Fibroblast of lung (primary cell): Measurements from ENCODE around the gene HMGB2. TPM values are rescaled to one million over a fixed set of nuclear protein-coding genes. Genes with fewer than 3 reads are reported as not detected.
A peak's percentile ranks its signal among the peaks of the same experiment; 100 is the strongest.

ENCODE experiments used
- DNase-seq, 2 donors: peaks; one replicate each; pipeline versions ENCODE4 v3.0.0 to v3.0.0-alpha.2; 2010; ENCODE audit warnings: low read depth in 2 of 2
- H2AFZ ChIP-seq: 2 replicates; pipeline ENCODE4 v1.5.1; 2012; ENCODE audit warnings: low read length, control low read depth, inconsistent platforms
- H3K27ac ChIP-seq: 2 replicates; pipeline ENCODE4 v1.5.1; 2011; ENCODE audit warnings: low read length, control low read depth; ENCODE audit not compliant: insufficient read depth
- H3K27me3 ChIP-seq: 2 replicates; pipeline ENCODE4 v1.5.1; 2011; ENCODE audit warnings: mild to moderate bottlenecking, low read length; ENCODE audit not compliant: control insufficient read depth, insufficient read depth
- H3K36me3 ChIP-seq: 2 replicates; pipeline ENCODE4 v1.5.1; 2011; ENCODE audit warnings: low read length; ENCODE audit not compliant: control insufficient read depth, insufficient read depth
- H3K4me1 ChIP-seq: 2 replicates; pipeline ENCODE4 v1.5.1; 2011; ENCODE audit warnings: low read length; ENCODE audit not compliant: control insufficient read depth, insufficient read depth; ENCODE audit errors: extremely low read depth
- H3K4me2 ChIP-seq: 2 replicates; pipeline ENCODE4 v1.5.1; 2011; ENCODE audit warnings: low read length, control low read depth; ENCODE audit not compliant: insufficient read depth; ENCODE audit errors: extremely low read depth
- H3K4me3 ChIP-seq, 4 experiments: fragments of 200-600 bp in 1 of 4; sonication (generic) in 1 of 4; replicated peaks in 1 of 4; 2 replicates each; pipeline ENCODE4 v1.5.1; 2011 to 2016; ENCODE audit warnings: low read length in 4 of 4, low read depth in 3 of 4, mild to moderate bottlenecking in 3 of 4, control low read depth in 2 of 4, inconsistent platforms in 1 of 4, mixed read lengths in 1 of 4; ENCODE audit not compliant: insufficient read depth in 1 of 4; ENCODE audit errors: control extremely low read depth in 1 of 4
- H3K79me2 ChIP-seq: 2 replicates; pipeline ENCODE4 v1.5.1; 2012; ENCODE audit warnings: mild to moderate bottlenecking, low read length, inconsistent platforms; ENCODE audit not compliant: control insufficient read depth, insufficient read depth
- H3K9ac ChIP-seq: 2 replicates; pipeline ENCODE4 v1.5.1; 2011; ENCODE audit warnings: mild to moderate bottlenecking, low read length, control low read depth; ENCODE audit not compliant: insufficient read depth
- H3K9me3 ChIP-seq: 2 replicates; pipeline ENCODE4 v1.5.1; 2012; ENCODE audit warnings: low read depth, low read length; ENCODE audit not compliant: control insufficient read depth, insufficient read depth
- H4K20me1 ChIP-seq: 2 replicates; pipeline ENCODE4 v1.5.1; 2011; ENCODE audit warnings: low read length; ENCODE audit not compliant: control insufficient read depth, insufficient read depth; ENCODE audit errors: extremely low read depth
- EZH2 ChIP-seq: IDR thresholded peaks from 2 replicates; pipeline ENCODE4 v1.5.1; 2012; ENCODE audit warnings: low read length, control low read depth, mild to moderate bottlenecking; ENCODE audit errors: missing control alignments
- polyA plus RNA-seq, 2 donors: library from polyadenylated mRNA; depleted of rRNA in 1 of 2; stranded (reverse) in 1 of 2; unstranded in 1 of 2; fragments of >200 nt; gene quantifications; 2 replicates each; pipeline ENCODE4 v1.2.1, GENCODE V29; 2011 to 2012; ENCODE audit warnings: missing spikeins in 1 of 2
- total RNA-seq: library from RNA; depleted of rRNA; stranded (reverse); fragments of >200 nt; gene quantifications from 2 replicates; pipeline ENCODE4 v1.2.1, GENCODE V29; 2014
- TF ChIP-seq, protein P1 (sequence below), 2 donors: IDR thresholded peaks in 1 of 2; conservative IDR thresholded peaks in 1 of 2; 1 replicate in 1 of 2; 2 replicates in 1 of 2; pipeline ENCODE4 v1.5.1; 2011 to 2012; ENCODE audit warnings: low read length in 2 of 2, control low read depth in 1 of 2, inconsistent platforms in 1 of 2, low read depth in 1 of 2, mild to moderate bottlenecking in 1 of 2

HMGB2 gene
- total and polyA plus RNA-seq, 2 donors (not counting 1 experiment from before 2014, with no cell fraction given): 123 to 183 TPM

DNA sequence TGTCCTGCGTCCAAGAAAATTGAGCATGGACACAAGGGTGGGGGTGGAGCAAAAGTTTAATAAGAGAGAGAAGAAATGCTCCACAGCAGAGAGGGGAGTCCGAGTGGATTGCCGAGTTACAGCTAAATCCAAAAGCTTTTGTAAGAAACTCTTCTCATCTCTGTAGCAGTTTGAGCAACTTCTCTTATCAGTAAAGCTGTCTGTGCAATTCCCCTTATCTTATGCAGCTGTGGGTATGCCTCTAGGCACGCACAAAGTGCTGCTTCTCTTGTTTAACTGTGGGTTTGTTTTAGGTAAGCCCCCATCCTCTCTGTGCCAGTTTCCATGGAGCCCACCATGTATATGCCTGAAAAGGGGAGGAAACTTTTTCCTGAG, 44.8 kb downstream of the HMGB2 start:
- TF ChIP-seq, protein P1, sequence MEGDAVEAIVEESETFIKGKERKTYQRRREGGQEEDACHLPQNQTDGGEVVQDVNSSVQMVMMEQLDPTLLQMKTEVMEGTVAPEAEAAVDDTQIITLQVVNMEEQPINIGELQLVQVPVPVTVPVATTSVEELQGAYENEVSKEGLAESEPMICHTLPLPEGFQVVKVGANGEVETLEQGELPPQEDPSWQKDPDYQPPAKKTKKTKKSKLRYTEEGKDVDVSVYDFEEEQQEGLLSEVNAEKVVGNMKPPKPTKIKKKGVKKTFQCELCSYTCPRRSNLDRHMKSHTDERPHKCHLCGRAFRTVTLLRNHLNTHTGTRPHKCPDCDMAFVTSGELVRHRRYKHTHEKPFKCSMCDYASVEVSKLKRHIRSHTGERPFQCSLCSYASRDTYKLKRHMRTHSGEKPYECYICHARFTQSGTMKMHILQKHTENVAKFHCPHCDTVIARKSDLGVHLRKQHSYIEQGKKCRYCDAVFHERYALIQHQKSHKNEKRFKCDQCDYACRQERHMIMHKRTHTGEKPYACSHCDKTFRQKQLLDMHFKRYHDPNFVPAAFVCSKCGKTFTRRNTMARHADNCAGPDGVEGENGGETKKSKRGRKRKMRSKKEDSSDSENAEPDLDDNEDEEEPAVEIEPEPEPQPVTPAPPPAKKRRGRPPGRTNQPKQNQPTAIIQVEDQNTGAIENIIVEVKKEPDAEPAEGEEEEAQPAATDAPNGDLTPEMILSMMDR (conservative IDR thresholded peaks at IDR 0.05 in 1 of 2, IDR thresholded peaks at IDR 0.05 in 1 of 2; ENCODE audit: low read depth in 1 of 2, low read length in 2 of 2): no peak
- TF ChIP-seq EZH2: no peak
- DNase-seq: peak in 1 of 2 donors; percentile 35
- Histone ChIP-seq H3K4me3 (peak overlapping the region in 2 of 4 experiments; percentile 25 to 28), H3K27ac (no peak overlapping the region), H4K20me1 (no peaks in the 10 kb centered on the region), H3K36me3 (no peaks in the 10 kb centered on the region), H3K9me3 (no peaks in the 10 kb centered on the region), H3K79me2 (no peaks in the 10 kb centered on the region), H3K27me3 (no peaks in the 10 kb centered on the region), H3K9ac (no peak overlapping the region), H2AFZ (no peak overlapping the region), H3K4me1 (no peaks in the 10 kb centered on the region), H3K4me2 (no peak overlapping the region)

DNA sequence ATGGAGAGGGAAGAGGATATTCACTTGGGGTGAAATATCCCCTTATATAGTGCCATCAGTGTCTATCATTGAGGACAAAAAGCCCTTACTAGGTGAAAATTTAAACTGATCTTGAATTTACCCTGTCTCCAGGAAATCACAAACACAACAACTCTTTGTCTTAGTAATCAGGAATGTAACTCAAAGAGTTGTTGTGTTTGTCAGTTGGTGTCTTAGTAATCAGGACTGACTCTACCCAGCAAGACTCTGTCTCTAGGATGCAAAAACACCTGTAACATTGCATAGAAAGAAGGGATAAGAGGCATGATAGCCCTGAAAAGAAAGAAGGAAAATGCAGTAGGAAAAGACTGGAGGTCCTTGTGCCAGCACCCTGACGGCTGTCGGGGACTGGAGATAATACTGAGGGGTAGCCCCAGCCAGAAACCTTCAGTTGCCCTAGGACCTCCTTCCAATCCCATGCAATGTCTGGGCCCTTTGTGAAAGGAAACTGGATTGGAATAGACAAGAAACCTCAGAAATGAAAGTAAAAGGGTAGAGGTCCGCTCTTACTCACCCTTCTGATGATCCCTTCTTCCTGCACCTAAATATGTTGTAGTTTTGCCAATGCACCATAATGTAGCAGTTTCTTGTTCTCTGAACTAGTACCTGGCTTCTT, 45.3 kb downstream of the HMGB2 start:
- H3K9ac ChIP-seq: no peak overlapping the region
- no peak for DNase-seq

DNA sequence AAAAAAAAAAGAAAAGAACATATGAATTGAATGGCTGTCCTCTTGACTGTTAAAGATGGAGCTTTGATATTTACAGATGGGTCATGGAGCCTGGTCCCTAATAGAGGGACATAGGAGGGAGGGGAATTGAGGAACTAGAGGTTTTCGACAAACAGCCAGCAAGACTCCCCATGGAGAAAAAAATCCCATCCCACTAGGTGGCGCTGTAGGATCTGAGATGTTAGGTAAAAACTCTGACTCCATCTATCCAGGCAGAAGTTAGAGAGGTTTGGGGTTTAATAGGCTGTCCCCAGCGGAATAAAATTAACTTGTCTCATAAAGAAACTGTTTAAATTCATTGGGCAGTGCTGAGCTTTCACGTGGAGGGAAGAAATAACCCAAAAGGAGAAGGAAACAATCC, 45.9 kb downstream of the HMGB2 start:
- TF ChIP-seq, protein P1 (conservative IDR thresholded peaks at IDR 0.05 in 1 of 2, IDR thresholded peaks at IDR 0.05 in 1 of 2; ENCODE audit: low read depth in 1 of 2, low read length in 2 of 2): peak; percentile 49 to 50
- TF ChIP-seq EZH2: no peak
- H2AFZ ChIP-seq: no peak overlapping the region
- H3K4me2 ChIP-seq: no peak overlapping the region
- H3K9ac ChIP-seq: no peak overlapping the region
- H4K20me1 ChIP-seq: no peaks in the 10 kb centered on the region
- H3K9me3 ChIP-seq: no peaks in the 10 kb centered on the region
- H3K4me3 ChIP-seq: no peak overlapping the region
- H3K79me2 ChIP-seq: no peaks in the 10 kb centered on the region
- H3K27me3 ChIP-seq: no peaks in the 10 kb centered on the region
- DNase-seq: peak; percentile 40 to 71
- H3K27ac ChIP-seq: no peak overlapping the region
- no peaks in the 10 kb centered on the region for H3K4me1 ChIP-seq
- H3K36me3 ChIP-seq: no peaks in the 10 kb centered on the region

More for the DNA sequence above, 45.3 kb downstream of the HMGB2 start:
- no peaks in the 10 kb centered on the region for H3K36me3 ChIP-seq
- no peak overlapping the region for H2AFZ ChIP-seq
- H3K79me2 ChIP-seq: no peaks in the 10 kb centered on the region
- H4K20me1 ChIP-seq: no peaks in the 10 kb centered on the region
- no peaks in the 10 kb centered on the region for H3K27me3 ChIP-seq
- no peak overlapping the region for H3K27ac ChIP-seq
- H3K4me3 ChIP-seq: peak overlapping the region in 2 of 4 experiments; percentile 25 to 28
- no peaks in the 10 kb centered on the region for H3K9me3 ChIP-seq
- TF ChIP-seq, protein P1 (conservative IDR thresholded peaks at IDR 0.05 in 1 of 2, IDR thresholded peaks at IDR 0.05 in 1 of 2; ENCODE audit: low read depth in 1 of 2, low read length in 2 of 2): no peak
- no peak for TF ChIP-seq EZH2
- no peak overlapping the region for H3K4me2 ChIP-seq
- H3K4me1 ChIP-seq: no peaks in the 10 kb centered on the region
